Common myeloid progenitor, CD34-positive (primary cell): Measurements from ENCODE around the gene AKT1.
A peak's percentile ranks its signal among the peaks of the same experiment; 100 is the strongest.

Experiments
- CTCF ChIA-PET: fragments of 350-600 bp; sonication (Branson Sonifier 250); formaldehyde crosslinking; loops from one replicate; lab custom pipeline; 2021; ENCODE audit warnings: antibody characterized with exemption; lab: Charles Lee
- POLR2A ChIA-PET: fragments of 350-600 bp; sonication (Branson Sonifier 250); formaldehyde crosslinking; loops from one replicate; lab custom pipeline; 2021; ENCODE audit warnings: antibody characterized with exemption; lab: Charles Lee
- DNase-seq, 3 donors: peaks; one replicate each; pipeline versions ENCODE4 v3.0.0 to v3.0.0-alpha.2; 2013
- H3K27ac ChIP-seq, 2 experiments: 1 replicate in 1 of 2; 2 replicates in 1 of 2; pipeline ENCODE4 v1.7.0; 2013; ENCODE audit warnings: inconsistent platforms in 2 of 2, low read length in 2 of 2, mild to moderate bottlenecking in 2 of 2, low read depth in 1 of 2, moderate library complexity in 1 of 2; ENCODE audit not compliant: severe bottlenecking in 2 of 2, insufficient read depth in 1 of 2, poor library complexity in 1 of 2
- H3K27me3 ChIP-seq, 5 experiments: replicated peaks in 2 of 5; 1 replicate in 3 of 5; 2 replicates in 2 of 5; pipeline versions ENCODE4 v1.6.1 to v1.7.0; 2013; ENCODE audit warnings: low read length in 4 of 5, mild to moderate bottlenecking in 2 of 5, moderate library complexity in 2 of 5, inconsistent platforms in 1 of 5; ENCODE audit not compliant: insufficient read depth in 5 of 5, control insufficient read depth in 4 of 5
- H3K36me3 ChIP-seq, 4 experiments: 1 replicate in 2 of 4; 2 replicates in 2 of 4; pipeline versions ENCODE4 v1.6.1 to v1.7.0; 2013; ENCODE audit warnings: low read length in 3 of 4, control low read depth in 1 of 4, mild to moderate bottlenecking in 1 of 4; ENCODE audit not compliant: control insufficient read depth in 4 of 4, insufficient read depth in 4 of 4
- H3K4me1 ChIP-seq, 4 experiments: 1 replicate in 3 of 4; 2 replicates in 1 of 4; pipeline versions ENCODE4 v1.6.1 to v1.7.1; 2013; ENCODE audit warnings: low read length in 3 of 4, mild to moderate bottlenecking in 3 of 4, control low read depth in 1 of 4, inconsistent platforms in 1 of 4, moderate library complexity in 1 of 4; ENCODE audit not compliant: control insufficient read depth in 4 of 4, insufficient read depth in 4 of 4; ENCODE audit errors: control extremely low read depth in 1 of 4
- H3K4me3 ChIP-seq, 7 experiments: 1 replicate in 4 of 7; 2 replicates in 3 of 7; pipeline versions ENCODE4 v1.5.1 to v1.7.0; 2013; ENCODE audit warnings: mild to moderate bottlenecking in 7 of 7, low read length in 6 of 7, moderate library complexity in 6 of 7, inconsistent platforms in 2 of 7, low read depth in 2 of 7, control low read depth in 1 of 7; ENCODE audit not compliant: insufficient read depth in 4 of 7, control insufficient read depth in 1 of 7; ENCODE audit errors: extremely low read depth in 1 of 7
- H3K9me3 ChIP-seq, 5 experiments: 1 replicate in 4 of 5; 2 replicates in 1 of 5; pipeline versions ENCODE4 v1.6.1 to v1.7.1; 2013; ENCODE audit warnings: low read length in 4 of 5, mild to moderate bottlenecking in 2 of 5, inconsistent platforms in 1 of 5, low read depth in 1 of 5, moderate library complexity in 1 of 5; ENCODE audit not compliant: control insufficient read depth in 4 of 5, insufficient read depth in 2 of 5; ENCODE audit errors: control extremely low read depth in 1 of 5
- WGBS: methylation state at CpG from one replicate; pipeline ENCODE4 v1.1.5; 2013; ENCODE audit not compliant: insufficient coverage; 5-methylcytosine and 5-hydroxymethylcytosine counted together

AKT1 gene

GRCh38 chr14:104755621-104756020 is 39.9 kb downstream of the AKT1 start:
- peaks cover 0 to 56% (median 48%) of the 10 kb centered on the region in 4 experiments for H3K36me3 ChIP-seq

GRCh38 chr14:104754213-104754851 is 41.2 kb downstream of the AKT1 start:
- H3K27ac ChIP-seq, result peak overlapping the region; percentile 74 to 93
- no peaks in the 10 kb centered on the region for H3K9me3 ChIP-seq
- H3K4me1 ChIP-seq, result peaks cover 4 to 28% (median 21%) of the 10 kb centered on the region in 4 experiments
- CTCF ChIA-PET, result interaction anchor here (1.5 kb wide), 1 partner anchor 11 kb away, joined by 4 read pairs; no protein-coding TSS in a partner anchor
- peaks cover 0 to 44% (median 39%) of the 10 kb centered on the region in 4 experiments for H3K36me3 ChIP-seq
- POLR2A ChIA-PET, result no interaction called here
- no peaks in the 10 kb centered on the region for H3K27me3 ChIP-seq
- WGBS, result 86% methylated on average over 13 of the region's 13 CpGs
- peak overlapping the region in 6 of 7 experiments; percentile 89 to 100 (median 94) for H3K4me3 ChIP-seq
- no peak for DNase-seq

More at GRCh38 chr14:104755621-104756020, 39.9 kb downstream of the AKT1 start:
- CTCF ChIA-PET, result interaction anchor here (0.5 to 1.5 kb wide), 4 partner anchors 10 to 84 kb away, joined by 3 to 5 read pairs (median 4); no protein-coding TSS in a partner anchor
- Histone ChIP-seq H3K27ac (no peak overlapping the region), H3K4me1 (peaks cover 4 to 27% (median 21%) of the 10 kb centered on the region in 4 experiments), H3K27me3 (no peaks in the 10 kb centered on the region), H3K4me3 (no peak overlapping the region), H3K9me3 (no peaks in the 10 kb centered on the region)
- POLR2A ChIA-PET, result interaction anchor here (0.6 kb wide), 1 partner anchor 15 kb away, joined by 3 read pairs; no protein-coding TSS in a partner anchor
- DNase-seq, result no peak
- WGBS, result 99% methylated on average over 10 of the region's 11 CpGs

GRCh38 chr14:104753528-104754212 is 41.9 kb downstream of the AKT1 start:
- 2% methylated on average over 27 of the region's 30 CpGs for WGBS
- peaks cover 4 to 35% (median 21%) of the 10 kb centered on the region in 4 experiments for H3K4me1 ChIP-seq
- H3K27ac ChIP-seq, result peak overlapping the region; percentile 74 to 93
- CTCF ChIA-PET, result interaction anchor here (0.7 to 2.1 kb wide), 4 partner anchors 11 to 63 kb away, joined by 3 to 9 read pairs (median 6); no protein-coding TSS in a partner anchor
- H3K36me3 ChIP-seq, result peaks cover 0 to 37% (median 34%) of the 10 kb centered on the region in 4 experiments
- peak overlapping the region; percentile 82 to 100 (median 94) for H3K4me3 ChIP-seq
- H3K27me3 ChIP-seq, result no peaks in the 10 kb centered on the region
- no peak for DNase-seq
- POLR2A ChIA-PET, result no interaction called here
- H3K9me3 ChIP-seq, result no peaks in the 10 kb centered on the region

GRCh38 chr14:104752735-104753527 is 42.6 kb downstream of the AKT1 start, which contains the start of gene SIVA1:
Gene SIVA1 (plus strand): TSS chr14:104753147. CDS start chr14:104753202, 55 bp downstream.
- H3K27ac ChIP-seq, result peak within 1 kb of the TSS; percentile 74 to 93
- 0% methylated on average over 88 of the region's 95 CpGs for WGBS
- H3K27me3 ChIP-seq, result no peaks in the 10 kb centered on the region
- ChIA-PET POLR2A (interaction anchor here (0.6 to 1.0 kb wide), 2 partner anchors 76 to 836 kb away, joined by 3 read pairs; no protein-coding TSS in a partner anchor), CTCF (interaction anchor here (0.7 to 2.1 kb wide), 7 partner anchors 10 to 182 kb away, joined by 3 to 9 read pairs (median 3); no protein-coding TSS in a partner anchor)
- H3K4me1 ChIP-seq, result peaks cover 4 to 42% (median 24%) of the 10 kb centered on the region in 4 experiments
- peak; percentile 99 to 100 (median 100) for DNase-seq
- H3K36me3 ChIP-seq, result peaks cover 0 to 32% (median 30%) of the 10 kb centered on the region in 4 experiments
- no peaks in the 10 kb centered on the region for H3K9me3 ChIP-seq
- peak within 1 kb of the TSS; percentile 82 to 100 (median 94) for H3K4me3 ChIP-seq

GRCh38 chr14:104752423-104752734 is 43.2 kb downstream of the AKT1 start:
- WGBS, result 1% methylated on average over 19 of the region's 21 CpGs
- peaks cover 4 to 48% (median 27%) of the 10 kb centered on the region in 4 experiments for H3K4me1 ChIP-seq
- peaks cover 0 to 27% (median 25%) of the 10 kb centered on the region in 4 experiments for H3K36me3 ChIP-seq
- peak overlapping the region in 1 of 2 experiments; percentile 85 for H3K27ac ChIP-seq
- DNase-seq, result no peak
- POLR2A ChIA-PET, result interaction anchor here (0.6 to 1.0 kb wide), 2 partner anchors 75 to 835 kb away, joined by 3 read pairs; no protein-coding TSS in a partner anchor
- CTCF ChIA-PET, result interaction anchor here (0.8 to 2.1 kb wide), 6 partner anchors 9 to 182 kb away, joined by 3 to 9 read pairs (median 4); no protein-coding TSS in a partner anchor
- no peaks in the 10 kb centered on the region for H3K27me3 ChIP-seq
- peak overlapping the region; percentile 21 to 96 (median 70) for H3K4me3 ChIP-seq
- H3K9me3 ChIP-seq, result no peaks in the 10 kb centered on the region
